HG02610 (cell line): ENCODE results near the gene FAM163B.

Experiments used
- ATAC-seq: cut with Tn5 transposase; IDR thresholded peaks from one replicate; pipeline ENCODE4 v1.9.1; 2021; ENCODE audit warnings: mild to moderate bottlenecking, moderate library complexity; ENCODE audit not compliant: unreplicated experiment

The FAM163B gene

DNA sequence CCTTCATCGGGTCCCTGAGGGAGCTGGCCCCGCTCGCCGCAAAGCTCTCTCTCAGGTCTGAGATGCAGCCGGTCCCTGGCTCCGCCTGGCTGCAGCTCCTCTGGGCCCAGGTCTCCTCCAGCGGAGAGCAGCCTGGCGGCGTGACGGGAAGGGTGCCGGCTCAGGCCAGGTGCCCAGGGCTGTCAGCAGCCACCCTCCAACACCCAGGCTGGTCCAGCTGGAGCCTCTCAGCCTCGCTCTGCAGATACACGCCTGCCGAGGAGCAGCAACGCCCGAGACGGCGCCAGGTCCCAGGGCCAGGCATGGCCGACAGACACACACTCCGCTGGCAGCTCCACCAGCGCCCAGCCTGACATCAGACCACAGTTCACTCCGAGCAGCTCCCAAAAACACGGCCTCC, 25.6 kb downstream of the FAM163B start:
- ATAC-seq: no peak

DNA sequence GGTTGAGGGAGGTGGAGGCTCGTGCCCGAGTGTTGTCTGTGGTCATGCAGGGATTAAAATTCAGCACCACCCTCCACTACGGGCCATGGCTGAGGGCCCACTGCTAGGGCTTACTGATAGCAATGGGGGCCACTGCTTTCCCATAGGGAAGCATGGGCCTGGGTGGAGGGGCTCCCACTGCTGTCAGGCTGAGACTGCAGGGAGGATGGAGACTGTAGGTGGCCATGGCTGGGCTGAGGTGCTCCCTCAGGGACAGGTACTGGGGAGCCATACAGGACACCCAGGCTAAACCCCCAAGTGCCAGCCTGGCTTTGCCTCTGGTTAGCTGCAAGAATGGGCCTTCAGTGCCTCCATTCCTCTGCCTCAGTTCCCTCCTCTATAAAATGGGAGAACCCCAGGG, 26.1 kb downstream of the FAM163B start:
- no peak for ATAC-seq

DNA sequence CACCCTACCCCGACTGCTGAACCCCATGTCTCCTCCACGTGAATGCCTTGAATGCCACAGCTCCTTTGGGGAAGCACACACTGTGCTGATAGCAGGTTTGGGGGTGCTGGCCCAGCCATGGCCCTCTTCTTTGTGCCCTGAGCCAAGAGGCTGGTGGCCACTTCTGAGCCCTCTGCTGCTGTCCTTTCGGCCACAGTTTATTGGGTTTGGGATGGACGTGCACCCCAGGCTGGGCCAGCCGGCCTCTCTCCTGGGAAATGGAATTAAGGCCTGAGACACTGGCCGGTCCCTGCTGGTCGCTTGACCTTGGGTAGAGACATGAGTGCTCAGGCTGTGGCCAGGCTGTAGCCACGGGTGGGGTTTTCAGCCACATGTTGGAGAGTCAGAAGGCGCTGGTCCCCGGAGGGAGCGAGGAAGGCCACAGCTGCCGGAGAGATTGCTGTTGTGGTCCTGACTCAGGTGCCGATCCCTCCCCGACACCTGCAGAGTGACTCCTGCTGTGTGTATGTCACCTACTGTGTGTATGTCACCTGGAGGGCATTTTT, 26.6 kb downstream of the FAM163B start:
- ATAC-seq: no peak

DNA sequence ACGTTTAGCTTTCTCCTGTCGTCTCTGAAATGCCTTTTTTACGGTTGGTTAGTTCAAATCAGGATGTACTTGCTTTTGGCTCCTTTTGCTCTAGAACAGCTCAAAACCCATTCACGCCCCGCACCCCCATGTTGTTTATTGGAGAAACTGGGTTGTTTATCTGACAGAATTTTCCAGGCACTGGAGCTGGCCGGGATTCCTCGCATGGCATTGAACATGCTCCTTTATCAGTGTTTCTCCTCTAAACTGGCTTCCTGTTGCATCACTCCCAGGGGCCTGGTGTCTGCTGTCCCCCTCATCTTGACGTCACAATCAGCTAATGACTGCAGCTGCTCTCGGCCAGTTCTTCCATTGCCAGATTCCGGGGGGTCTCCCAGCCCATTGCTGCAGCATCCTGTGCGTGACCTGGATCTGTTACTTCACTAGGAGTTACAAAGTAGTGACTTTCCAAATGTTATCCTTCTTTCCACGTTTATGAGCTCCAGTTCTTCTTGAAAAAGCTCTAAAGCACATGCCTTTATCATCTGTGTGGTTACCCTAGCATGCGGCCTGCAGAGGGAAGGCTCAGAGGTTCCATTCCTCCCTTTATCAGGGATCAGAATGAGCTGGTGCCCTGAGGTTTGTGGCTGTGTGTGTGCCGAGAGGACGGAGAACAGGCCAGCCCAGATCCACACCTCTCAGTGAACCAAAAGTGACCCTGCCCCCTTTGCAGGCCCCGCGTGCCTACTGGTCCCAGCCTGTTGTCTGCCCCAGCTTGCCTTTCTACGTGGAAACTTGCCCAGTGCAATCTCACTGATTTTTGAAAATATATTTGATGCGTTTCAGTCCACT, 27.5 kb downstream of the FAM163B start:
- no peak for ATAC-seq

DNA sequence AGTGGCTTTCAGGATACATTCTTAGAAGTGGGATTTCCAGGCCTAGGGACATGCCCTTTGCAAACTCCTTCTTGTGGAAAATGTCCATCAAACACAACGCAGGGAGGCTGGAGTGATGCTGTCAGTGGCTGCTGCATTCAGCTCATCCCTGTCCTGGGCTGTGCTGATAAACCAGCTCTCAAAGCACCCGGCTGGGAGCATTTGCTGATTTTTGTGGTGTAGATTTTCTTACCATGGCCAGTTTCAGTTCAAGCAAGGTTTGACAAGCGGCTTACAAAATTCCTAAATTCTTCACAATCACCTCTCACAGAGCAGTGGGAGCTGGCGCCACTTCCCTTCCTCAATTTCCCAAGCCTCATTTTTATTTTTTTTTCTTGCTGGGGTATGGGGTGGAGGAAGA, 28.2 kb downstream of the FAM163B start:
- ATAC-seq: no peak

DNA sequence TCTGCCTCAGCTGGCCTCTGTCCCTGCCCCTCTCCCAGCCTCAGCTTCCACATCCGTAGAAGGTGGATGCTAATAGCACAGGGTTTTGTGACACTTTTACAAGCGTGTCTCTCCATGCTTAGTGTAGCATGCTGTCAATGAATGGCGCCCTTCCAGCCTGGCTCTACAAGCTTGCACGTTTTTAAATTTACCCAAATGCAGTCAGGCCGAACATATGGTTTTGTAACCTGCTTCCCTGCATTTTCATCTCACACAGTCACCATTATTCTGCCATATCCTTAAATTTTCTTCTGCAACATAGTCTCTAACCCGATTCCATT, 28.8 kb downstream of the FAM163B start:
- no peak for ATAC-seq

DNA sequence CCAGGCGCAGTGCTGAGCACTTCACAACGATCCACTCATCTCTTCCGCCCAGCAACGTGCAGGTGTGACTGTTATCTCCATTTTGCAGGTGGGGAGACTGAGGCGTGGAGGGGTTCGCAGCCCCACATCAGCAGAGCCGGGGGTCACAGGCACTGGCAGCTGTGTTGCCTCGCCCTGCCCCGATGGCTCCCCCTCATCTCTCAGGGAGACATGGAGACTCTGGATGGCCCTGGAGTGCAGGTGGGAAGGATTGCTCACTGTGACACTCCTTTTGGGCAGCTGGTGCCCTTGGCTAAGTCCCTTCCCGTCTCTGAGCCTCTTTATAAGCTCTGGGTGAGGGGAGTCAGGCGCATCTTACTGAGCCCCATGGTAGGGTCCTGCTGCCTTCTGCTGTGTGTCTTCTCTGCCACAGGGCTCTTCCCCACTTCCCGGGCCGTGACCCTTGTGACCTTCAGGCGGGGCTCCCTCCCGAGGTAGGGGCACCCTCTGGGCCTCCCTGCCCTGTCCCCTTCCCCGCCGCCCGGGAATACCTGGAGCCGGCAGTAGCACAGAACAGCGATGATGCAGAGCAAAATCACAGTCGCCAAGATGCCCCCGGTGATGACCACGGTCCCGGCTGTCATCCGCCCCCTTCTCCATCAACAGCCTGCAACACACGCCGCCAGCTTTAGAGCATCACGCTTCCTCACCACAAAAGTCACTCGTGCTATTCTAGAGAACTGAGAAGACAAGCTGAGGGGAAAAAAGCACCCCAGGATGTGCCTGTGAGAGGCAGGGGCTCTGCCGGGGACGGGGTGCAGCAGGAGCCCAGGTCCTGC, 29.4 kb downstream of the FAM163B start:
- ATAC-seq: no peak

DNA sequence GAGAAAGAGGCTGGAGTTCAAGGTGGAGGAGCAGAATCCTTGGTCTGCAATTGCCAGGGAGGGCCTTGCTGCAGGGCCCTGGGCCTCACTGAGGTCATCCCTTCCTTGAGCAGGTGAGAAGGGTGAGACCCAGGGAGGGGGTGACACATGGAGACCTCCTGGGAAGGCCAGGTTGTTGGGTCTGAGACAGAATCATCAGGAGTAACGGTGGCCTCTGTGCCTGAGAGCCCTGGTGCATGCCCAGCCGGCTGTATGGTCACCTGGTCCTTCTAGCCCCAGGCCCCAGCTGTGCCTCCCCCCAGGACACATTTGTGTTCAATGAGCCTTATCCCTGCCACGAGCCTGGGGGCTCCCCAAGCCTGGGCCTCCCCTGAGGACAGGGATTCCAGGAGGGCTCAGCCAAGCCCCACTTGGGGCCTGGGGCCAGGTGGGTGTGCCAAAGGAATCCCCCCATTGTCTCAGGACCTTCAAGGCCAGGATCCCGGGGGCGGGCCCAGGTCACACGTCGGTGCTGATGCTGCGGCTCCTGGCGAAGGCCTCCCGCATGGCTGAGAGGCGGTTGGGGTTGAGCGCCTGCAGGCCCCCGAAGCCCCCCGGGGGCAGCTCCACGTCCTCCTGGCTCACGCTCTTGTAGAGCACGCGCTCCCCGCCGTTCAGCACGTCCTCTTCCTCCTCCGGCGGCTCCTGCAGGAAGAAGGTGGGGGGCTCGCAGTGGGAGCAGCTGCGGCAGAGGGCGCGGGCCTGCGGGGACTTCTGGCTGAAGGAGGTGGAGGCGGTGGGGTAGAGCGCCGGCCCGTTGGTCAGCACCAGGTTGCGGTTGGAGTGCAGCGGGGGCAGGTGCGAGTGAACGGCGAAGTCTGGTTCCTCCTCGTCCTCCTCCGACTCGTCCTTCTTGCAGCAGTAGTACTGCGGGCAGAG, 30.4 kb downstream of the FAM163B start:
- ATAC-seq: no peak

DNA sequence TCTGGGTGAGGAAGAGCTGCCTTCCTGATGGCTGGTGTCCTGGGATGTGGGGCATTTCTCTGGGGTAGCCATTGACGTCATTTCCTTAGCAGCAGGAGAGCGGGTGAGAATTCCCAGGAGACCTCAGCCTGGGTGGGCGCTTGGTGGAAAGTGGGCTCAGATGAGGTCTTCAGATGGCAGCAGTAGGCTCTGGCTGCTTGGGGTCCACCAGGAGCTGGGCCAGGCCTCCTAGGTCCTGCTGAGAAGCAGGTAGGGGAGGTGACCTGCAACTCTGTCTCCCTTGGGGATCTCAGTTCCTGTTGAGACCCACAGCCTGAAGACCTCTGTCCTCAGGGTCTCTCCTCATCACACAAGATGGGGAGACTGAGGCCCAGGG, 31.5 kb downstream of the FAM163B start:
- no peak for ATAC-seq

DNA sequence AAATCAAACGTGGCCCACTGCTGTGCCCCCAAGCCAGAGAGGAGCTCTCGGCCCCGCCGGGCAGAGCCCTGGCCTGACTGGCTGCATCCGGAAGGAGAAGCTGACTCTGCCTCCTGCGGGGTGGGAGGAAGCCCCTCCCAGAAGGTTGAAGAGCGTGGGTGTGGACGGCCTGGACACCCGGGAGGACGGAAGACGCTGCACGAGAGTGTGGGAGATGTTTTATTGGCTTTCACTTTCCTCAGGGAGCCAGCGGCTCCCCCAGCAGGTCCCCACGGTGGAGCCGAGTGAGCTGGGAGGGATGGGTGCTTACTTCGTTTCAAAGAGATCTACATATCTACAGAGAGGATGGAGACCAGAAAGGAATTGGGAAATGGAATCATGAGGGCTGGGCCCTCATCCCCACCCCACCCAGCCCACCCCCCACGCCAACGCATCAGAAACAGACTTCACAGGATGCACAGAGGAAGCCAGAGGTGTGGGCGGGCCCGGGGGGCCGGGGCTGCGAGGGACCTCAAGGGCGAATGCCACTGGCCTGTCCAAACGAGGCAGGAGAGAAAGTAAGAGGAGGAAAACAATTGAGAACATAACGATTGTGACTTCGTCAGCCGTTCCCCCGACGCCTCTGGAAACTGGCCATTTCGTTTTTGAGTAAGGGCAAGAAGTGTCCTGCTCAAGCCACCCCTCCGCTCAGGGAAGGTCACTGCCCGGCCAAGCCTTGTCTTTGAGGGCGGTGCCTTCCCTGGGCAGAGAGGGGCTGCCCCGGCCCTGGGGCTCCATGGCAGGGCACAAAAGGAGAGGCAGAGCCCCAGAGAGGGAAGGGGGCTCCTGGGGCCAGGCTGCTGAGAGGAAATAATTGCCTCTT, 32.1 kb downstream of the FAM163B start:
- no peak for ATAC-seq

DNA sequence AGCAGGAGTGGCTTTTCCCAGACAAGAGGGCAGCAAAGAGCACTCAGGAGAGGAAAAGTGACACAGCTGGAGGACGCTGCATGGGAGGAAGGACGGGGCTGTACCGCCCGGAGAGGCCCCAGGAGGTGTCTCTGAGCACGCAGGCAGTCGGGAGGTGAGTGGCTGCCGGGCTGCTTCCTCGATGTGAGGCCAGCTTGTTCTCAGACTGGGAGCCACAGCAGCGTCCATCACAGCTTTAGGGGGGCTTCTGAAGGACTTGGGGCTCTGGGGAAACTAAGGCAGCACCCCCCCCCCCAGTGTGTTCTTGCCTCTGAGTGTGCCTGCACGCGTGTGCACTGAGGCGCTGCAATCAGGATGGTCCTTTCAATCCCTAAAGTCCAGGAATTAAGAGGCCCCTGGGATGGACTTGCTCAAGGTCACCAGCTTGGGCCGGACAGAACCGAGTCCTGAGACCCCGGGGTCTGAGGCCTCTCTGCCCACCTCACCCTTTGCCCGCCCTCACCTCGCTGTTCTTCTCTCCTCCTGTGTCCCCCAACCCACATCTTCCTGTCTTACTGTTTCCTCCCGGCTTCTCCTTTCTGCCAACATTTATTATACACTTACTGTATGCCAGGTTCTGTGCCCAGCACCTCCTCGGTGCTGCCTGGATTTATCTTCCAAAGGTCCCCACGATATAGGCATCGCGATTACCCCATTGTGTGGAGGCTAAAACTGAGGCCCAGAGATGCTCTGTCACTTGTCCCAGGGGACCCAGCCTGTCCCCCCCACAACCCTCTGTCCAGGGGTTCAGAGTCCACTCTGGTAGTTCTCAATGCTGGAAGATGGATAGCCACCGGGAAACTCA, 32.9 kb downstream of the FAM163B start:
- no peak for ATAC-seq

DNA sequence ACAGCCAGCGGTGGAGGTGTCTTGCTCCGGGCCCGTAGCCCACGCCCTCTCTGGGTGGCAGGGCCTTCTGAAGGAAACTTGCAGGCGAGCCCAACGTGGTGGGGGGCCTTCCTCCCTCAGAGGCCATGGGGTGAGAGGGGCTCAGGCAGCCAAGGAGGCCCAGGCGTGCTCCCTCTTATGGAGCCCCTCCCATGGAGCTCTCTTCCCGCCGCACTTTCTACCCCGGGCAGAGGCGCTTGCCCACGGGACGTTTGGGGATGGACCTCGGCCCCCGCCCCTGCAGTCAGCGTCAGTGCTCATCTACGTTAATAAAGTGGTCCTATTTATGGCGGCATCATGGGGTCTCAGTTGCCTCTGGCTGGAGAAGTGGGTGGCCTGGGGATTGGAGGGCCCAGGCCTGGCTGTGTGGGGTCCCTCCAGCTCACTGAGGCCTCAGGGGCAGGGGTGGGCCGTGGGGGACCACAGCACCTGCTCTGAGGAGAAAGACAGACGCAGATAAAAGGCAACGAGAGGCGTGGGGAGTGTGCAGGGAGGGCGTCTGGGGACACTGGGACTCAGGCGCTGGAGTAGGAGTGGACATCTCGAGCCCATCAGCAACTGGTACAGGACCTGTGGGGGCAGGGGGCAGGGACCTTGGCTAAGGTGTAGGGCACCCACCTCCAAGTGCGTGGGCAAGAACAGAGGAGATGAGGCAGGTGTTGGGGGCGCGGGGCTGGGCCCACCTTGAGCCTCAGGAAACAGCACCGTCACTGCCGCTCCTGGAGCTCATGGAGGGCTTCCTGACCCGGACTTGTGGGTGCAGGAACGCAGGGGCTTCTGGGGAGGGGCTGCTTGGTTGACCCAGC, 33.8 kb downstream of the FAM163B start:
- ATAC-seq: no peak

DNA sequence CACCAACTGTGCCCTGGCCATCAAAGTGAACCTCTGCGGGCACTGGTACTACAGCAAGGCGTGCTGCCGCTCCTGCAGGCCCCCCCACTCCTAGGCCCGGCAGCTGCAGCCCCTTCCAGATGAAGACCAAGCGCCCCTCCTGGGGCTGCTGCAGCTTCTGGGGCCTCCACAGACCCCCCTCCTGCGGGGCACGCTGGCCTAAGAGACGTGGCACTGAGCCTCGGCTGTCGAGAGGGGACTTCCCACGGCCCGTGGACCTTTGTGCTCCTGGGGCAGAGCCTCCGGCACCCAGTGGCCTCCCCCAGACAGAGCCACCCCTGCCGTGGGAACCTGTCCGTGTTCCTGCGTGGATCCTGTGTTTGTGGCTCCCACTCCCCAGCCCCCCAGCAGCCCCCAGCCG, 34.4 kb downstream of the FAM163B start:
- ATAC-seq: no peak

DNA sequence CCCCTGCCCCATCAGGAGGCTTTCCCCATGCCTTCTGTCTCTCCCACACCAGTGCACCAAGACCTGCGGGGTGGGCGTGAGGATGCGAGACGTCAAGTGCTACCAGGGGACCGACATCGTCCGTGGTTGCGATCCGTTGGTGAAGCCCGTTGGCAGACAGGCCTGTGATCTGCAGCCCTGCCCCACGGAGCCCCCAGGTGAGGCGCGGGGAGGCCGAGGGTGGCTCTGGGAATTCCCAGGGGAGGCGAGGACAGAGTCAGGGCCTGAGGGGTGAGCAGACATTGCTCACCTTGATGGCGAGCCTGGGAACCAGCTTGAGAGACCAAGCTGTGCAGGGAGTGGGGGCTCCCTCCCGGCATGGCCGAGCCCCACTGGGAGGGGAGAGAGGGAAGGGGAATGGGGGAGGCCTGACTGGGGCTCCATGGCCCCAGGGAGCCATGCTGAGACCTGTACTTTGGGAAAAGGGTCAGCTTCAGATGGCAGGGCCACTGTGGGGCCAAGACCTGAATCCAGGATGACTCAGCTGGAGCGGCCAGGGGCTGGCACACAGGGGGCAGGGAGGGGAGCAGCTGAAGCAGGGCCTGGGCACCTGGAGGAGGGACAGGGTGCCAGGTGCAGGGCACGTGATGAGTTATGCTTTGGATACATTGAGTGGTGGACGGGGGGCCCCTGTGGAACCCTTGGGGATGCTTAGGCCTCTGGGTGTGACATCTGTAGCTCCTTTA, 35.2 kb downstream of the FAM163B start:
- no peak for ATAC-seq

DNA sequence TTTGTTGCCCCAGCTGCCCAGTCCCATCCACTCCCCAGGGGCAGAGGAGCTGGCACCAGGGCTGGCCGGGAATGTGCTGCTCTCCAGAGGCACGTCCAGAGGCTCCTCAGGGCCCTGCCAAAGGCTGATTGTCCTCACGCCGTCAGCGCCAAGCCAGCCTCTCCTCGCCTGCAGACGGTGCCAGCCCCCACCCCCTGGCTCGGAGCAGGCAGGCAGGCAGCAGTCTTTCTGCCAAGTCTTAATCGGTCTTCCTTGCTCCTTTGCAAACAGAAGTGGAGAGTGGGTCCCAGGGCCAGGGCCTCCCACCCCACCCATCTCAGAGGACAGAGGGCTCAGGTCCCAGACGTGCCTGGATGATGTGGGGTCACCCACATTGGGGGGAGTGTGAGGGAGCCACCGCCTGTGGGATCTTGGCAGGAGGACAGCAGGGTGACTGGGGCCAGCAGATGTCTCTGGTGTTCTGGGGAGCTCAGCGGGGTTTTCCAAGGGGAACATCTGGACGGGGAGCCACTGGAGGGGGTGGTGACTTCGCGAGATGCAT, 36.3 kb downstream of the FAM163B start:
- no peak for ATAC-seq

DNA sequence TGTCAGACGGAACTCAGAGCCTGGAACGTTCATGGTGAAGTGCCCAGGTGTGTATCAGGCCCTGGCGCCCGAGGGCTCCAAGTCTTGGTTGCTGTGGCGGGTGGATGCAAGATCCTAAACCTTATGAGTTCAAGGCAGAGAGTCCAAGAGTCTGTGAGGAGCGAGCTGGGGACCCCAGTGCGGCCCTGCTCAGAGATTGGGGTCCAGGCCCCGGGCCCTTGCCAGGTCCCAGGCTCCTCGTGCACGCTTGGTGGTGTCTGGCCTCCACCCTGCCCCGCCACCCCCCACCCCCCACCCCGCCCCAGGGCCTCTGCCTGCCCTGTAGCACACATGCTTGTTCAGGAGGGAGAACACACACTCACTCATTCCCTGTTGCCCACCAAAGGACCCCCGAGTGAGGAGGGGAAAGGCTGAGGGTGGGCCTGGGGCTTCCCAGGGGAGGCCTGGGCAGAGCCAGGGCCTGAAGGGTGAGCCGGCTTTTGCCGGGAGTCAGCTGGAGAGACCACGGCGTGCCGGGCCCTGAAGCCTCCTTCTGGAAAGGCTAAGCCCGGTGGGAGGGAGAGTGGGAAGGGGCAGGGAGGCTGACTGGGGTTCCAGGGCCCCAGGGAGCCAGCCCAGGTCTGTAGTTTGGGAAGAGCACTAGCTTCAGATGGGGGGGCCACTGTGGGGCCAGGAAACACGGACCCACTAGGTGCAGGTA, 37.1 kb downstream of the FAM163B start:
- ATAC-seq: no peak

DNA sequence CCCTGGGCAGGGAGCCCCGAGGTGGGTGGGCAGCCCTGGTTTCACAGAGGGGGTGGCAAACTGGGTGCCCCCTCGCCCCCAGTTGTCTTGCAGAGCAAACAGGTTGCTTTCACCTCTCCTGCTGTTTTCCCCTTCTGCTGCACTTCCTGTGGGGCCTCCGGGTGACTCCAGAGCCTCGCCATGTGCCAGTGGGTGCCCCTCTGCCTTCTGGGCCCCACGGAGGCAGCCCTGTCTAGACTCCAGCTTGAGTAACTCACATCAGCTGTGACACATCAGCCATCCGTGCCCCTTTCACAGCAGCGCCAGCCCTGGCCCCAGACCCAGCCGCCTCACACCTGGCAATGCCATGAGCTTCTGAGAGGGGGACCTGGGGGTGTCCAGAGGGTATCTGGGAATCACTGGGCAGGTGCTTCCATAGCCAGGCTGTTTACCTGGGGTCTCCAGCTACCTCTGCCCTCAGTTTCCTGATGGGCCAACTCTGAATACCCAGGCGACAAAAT, 37.7 kb downstream of the FAM163B start:
- ATAC-seq: no peak
